Aorta (tissue), 5 donors: ENCODE results near the gene SEMA6A. TPM values are rescaled to one million over a fixed set of nuclear protein-coding genes. Genes with fewer than 3 reads are reported as not detected.

Source experiments
- ATAC-seq: fragments of 200-7000 bp; cut with Tn5 transposase; one replicate; pipeline ENCODE4 v1.9.1; 2022; ENCODE audit warnings: moderate library complexity; ENCODE audit not compliant: low FRiP score
- DNase-seq, 2 donors: peaks; one replicate each; pipeline ENCODE4 v3.0.0-alpha.2; 2020
- H3K27ac ChIP-seq, 2 donors: one replicate each; pipeline ENCODE4 v1.5.1; 2013; ENCODE audit warnings: low read length in 2 of 2, mild to moderate bottlenecking in 2 of 2, moderate library complexity in 2 of 2, control low read depth in 1 of 2, inconsistent platforms in 1 of 2, low read depth in 1 of 2
- H3K27me3 ChIP-seq, 2 donors: one replicate each; pipeline ENCODE4 v1.6.1; 2013; ENCODE audit warnings: control low read depth in 1 of 2, low read length in 1 of 2, mild to moderate bottlenecking in 1 of 2, moderate library complexity in 1 of 2; ENCODE audit not compliant: insufficient read depth in 2 of 2, control insufficient read depth in 1 of 2
- H3K36me3 ChIP-seq, 2 donors: one replicate each; pipeline ENCODE4 v1.6.1; 2013; ENCODE audit warnings: control low read depth in 1 of 2, low read length in 1 of 2, mild to moderate bottlenecking in 1 of 2; ENCODE audit not compliant: insufficient read depth in 2 of 2, control insufficient read depth in 1 of 2
- H3K4me1 ChIP-seq, 2 donors: one replicate each; pipeline ENCODE4 v1.6.1; 2013; ENCODE audit warnings: low read length in 2 of 2, control low read depth in 1 of 2, mild to moderate bottlenecking in 1 of 2, moderate library complexity in 1 of 2; ENCODE audit not compliant: insufficient read depth in 2 of 2, control insufficient read depth in 1 of 2
- H3K4me3 ChIP-seq, 2 donors: one replicate each; pipeline ENCODE4 v1.5.1; 2013; ENCODE audit warnings: low read length in 2 of 2, control low read depth in 1 of 2, mild to moderate bottlenecking in 1 of 2
- H3K9me3 ChIP-seq: one replicate; pipeline ENCODE4 v1.6.1; 2013; ENCODE audit warnings: mild to moderate bottlenecking, low read length; ENCODE audit not compliant: control insufficient read depth
- WGBS, 2 donors: extraction: QIAGEN DNeasy Blood & Tissue Kit; methylation state at CpG; one replicate each; pipeline ENCODE4 v1.1.7; 2013; 5-methylcytosine and 5-hydroxymethylcytosine counted together
- intact Hi-C, 2 donors: fragments of 100-400 bp; cut with DNase I; formaldehyde crosslinking; loops; one replicate each; pipeline versions ENCODE4 v1.14.2 to v1.15.0; 2022
- polyA plus RNA-seq, 2 donors: library from polyadenylated mRNA; stranded (reverse); fragments of 200-250 nt; gene quantifications; one replicate each; pipeline ENCODE4 v1.2.3, GENCODE V29; 2013
- total RNA-seq, 2 donors: library from RNA; stranded (reverse); fragmentation: NEBNext Ultra II Directional; extraction: Animal tissue kit (Norgen Biotek cat#: 25700); gene quantifications; one replicate each; pipeline ENCODE4 v1.2.1, GENCODE V29; 2021
- donor health status: healthy with polysubstance abuse.
- donor health status: Bipolar disorder and iron deficiency.
- donor health status: DM: no; HTN: no; CAD: no.
- donor health status: DM: no; HTN: no; CAD: no.
- donor health status: DM: yes; HTN: yes; CAD: no.

SEMA6A gene
- total and polyA plus RNA-seq, 4 donors: 0.10 to 28.5 (median 13.0) TPM

- H3K27me3 ChIP-seq: no peaks in the 10 kb centered on the region
- intact Hi-C loops: loop anchor here (10.0 kb wide), 2 partner anchors 182 to 372 kb away; no protein-coding TSS in a partner anchor
- peak; percentile 52 to 77 for DNase-seq
- H3K4me3 ChIP-seq: peak overlapping the region; percentile 2 to 21
- no peaks in the 10 kb centered on the region for H3K9me3 ChIP-seq
- no peak overlapping the region for H3K27ac ChIP-seq
- H3K4me1 ChIP-seq: no peaks in the 10 kb centered on the region
- 3% methylated on average over 53 to 54 of the region's 54 CpGs for WGBS, 2 donors
- peak; percentile 15 for ATAC-seq
- no peaks in the 10 kb centered on the region for H3K36me3 ChIP-seq
Observed at GRCh38 chr5:116572350-116573278, 2.0 kb downstream of the SEMA6A start.

- no peaks in the 10 kb centered on the region for H3K9me3 ChIP-seq
- 51% methylated on average over 17 of the region's 17 CpGs for WGBS, 2 donors
- no peak overlapping the region for H3K4me3 ChIP-seq
- intact Hi-C loops: loop anchor here (10.0 kb wide), 2 partner anchors 183 to 373 kb away; no protein-coding TSS in a partner anchor
- no peak for DNase-seq
- no peak overlapping the region for H3K27ac ChIP-seq
- H3K36me3 ChIP-seq: no peaks in the 10 kb centered on the region
- no peak for ATAC-seq
- H3K4me1 ChIP-seq: no peaks in the 10 kb centered on the region
- no peaks in the 10 kb centered on the region for H3K27me3 ChIP-seq
Observed at GRCh38 chr5:116571568-116572349, 2.9 kb downstream of the SEMA6A start.

- H3K9me3 ChIP-seq: no peaks in the 10 kb centered on the region
- H3K4me3 ChIP-seq: no peak overlapping the region
- no peaks in the 10 kb centered on the region for H3K27me3 ChIP-seq
- ATAC-seq: no peak
- WGBS, 2 donors: 72 to 80% methylated on average over 4 of the region's 4 CpGs
- DNase-seq: no peak
- H3K4me1 ChIP-seq: peaks cover 0 to 2% of the 10 kb centered on the region in 2 donors
- intact Hi-C loops: loop anchor here (10.0 kb wide), 2 partner anchors 185 to 375 kb away; no protein-coding TSS in a partner anchor
- H3K27ac ChIP-seq: no peak overlapping the region
- H3K36me3 ChIP-seq: no peaks in the 10 kb centered on the region
Observed at GRCh38 chr5:116569999-116570398, 4.6 kb downstream of the SEMA6A start.

- ATAC-seq: no peak
- intact Hi-C loops: no loop called here
- no peaks in the 10 kb centered on the region for H3K36me3 ChIP-seq
- no peak overlapping the region for H3K27ac ChIP-seq
- no peak overlapping the region for H3K4me3 ChIP-seq
- no peaks in the 10 kb centered on the region for H3K9me3 ChIP-seq
- DNase-seq: no peak
- peaks cover 0 to 2% of the 10 kb centered on the region in 2 donors for H3K4me1 ChIP-seq
- WGBS, 2 donors: 94 to 95% methylated on average over 2 of the region's 2 CpGs
- H3K27me3 ChIP-seq: no peaks in the 10 kb centered on the region
Observed at GRCh38 chr5:116567106-116567505, 7.5 kb downstream of the SEMA6A start.

GRCh38 chr5:116566251-116566650 is 8.4 kb downstream of the SEMA6A start:
- no peaks in the 10 kb centered on the region for H3K9me3 ChIP-seq
- H3K27ac ChIP-seq: no peak overlapping the region
- peaks cover 0 to 2% of the 10 kb centered on the region in 2 donors for H3K4me1 ChIP-seq
- DNase-seq: no peak
- ATAC-seq: no peak
- H3K27me3 ChIP-seq: no peaks in the 10 kb centered on the region
- intact Hi-C loops: no loop called here
- WGBS, 2 donors: 79 to 83% methylated on average over 1 of the region's 1 CpG
- no peaks in the 10 kb centered on the region for H3K36me3 ChIP-seq
- no peak overlapping the region for H3K4me3 ChIP-seq

GRCh38 chr5:116564756-116565490 is 9.7 kb downstream of the SEMA6A start:
- DNase-seq: no peak
- no peak overlapping the region for H3K27ac ChIP-seq
- intact Hi-C loops: no loop called here
- no peak overlapping the region for H3K4me3 ChIP-seq
- H3K4me1 ChIP-seq: peaks cover 0 to 2% of the 10 kb centered on the region in 2 donors
- no peaks in the 10 kb centered on the region for H3K9me3 ChIP-seq
- no peaks in the 10 kb centered on the region for H3K27me3 ChIP-seq
- H3K36me3 ChIP-seq: no peaks in the 10 kb centered on the region
- 52 to 58% methylated on average over 7 of the region's 7 CpGs for WGBS, 2 donors
- ATAC-seq: no peak

- DNase-seq (no peak), ATAC-seq (no peak)
- intact Hi-C loops: no loop called here
- Histone ChIP-seq H3K9me3 (no peaks in the 10 kb centered on the region), H3K4me1 (peaks cover 0 to 2% of the 10 kb centered on the region in 2 donors), H3K27ac (no peak overlapping the region), H3K36me3 (no peaks in the 10 kb centered on the region), H3K27me3 (no peaks in the 10 kb centered on the region), H3K4me3 (no peak overlapping the region)
- 87 to 90% methylated on average over 3 of the region's 3 CpGs for WGBS, 2 donors
Observed at GRCh38 chr5:116564312-116564711, 10.3 kb downstream of the SEMA6A start.

- 69 to 74% methylated on average over 6 of the region's 6 CpGs for WGBS, 2 donors
- Histone ChIP-seq H3K4me1 (peaks cover 0 to 2% of the 10 kb centered on the region in 2 donors), H3K27ac (no peak overlapping the region), H3K36me3 (no peaks in the 10 kb centered on the region), H3K4me3 (no peak overlapping the region), H3K9me3 (no peaks in the 10 kb centered on the region), H3K27me3 (no peaks in the 10 kb centered on the region)
- no peak for ATAC-seq
- intact Hi-C loops: no loop called here
- no peak for DNase-seq
Observed at GRCh38 chr5:116563736-116564308, 10.8 kb downstream of the SEMA6A start.
